Measurements from ENCODE around the gene TENT4A. TPM values are rescaled to one million over a fixed set of nuclear protein-coding genes. Genes with fewer than 3 reads are reported as not detected.

Gene TENT4A
- total RNA-seq, 1 experiment from 2014 or later: 29.2 TPM

DNA sequence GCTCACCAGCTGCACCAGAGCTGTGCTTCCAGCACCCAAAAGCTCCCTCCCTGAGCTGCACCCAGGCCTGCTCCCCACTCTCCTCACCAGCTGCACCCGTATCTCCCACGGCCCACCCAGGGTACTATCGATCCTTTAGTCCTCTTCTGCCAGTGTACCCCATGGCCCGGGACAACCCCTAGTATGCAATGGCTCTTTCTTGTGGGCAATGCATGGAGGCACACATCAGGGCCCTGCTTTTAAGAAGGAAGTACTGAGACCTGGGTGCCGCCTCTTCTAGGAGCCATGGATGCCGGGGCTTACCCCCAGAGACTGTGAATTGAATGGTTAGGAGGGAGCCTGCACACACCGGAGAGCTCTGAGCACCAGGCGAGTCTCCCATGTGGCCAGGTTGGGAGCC, 49.5 kb downstream of the TENT4A start:
- no peak for ATAC-seq
- TF ChIP-seq SMAD3 (CRISPR knock-in tag; IDR thresholded peaks at IDR 0.05; ENCODE audit: borderline replicate concordance) (no peak), ZNF671 (CRISPR knock-in tag; IDR thresholded peaks at IDR 0.05) (no peak), JAZF1 (CRISPR knock-in tag; IDR thresholded peaks at IDR 0.05) (no peak), IRF2 (CRISPR knock-in tag; IDR thresholded peaks at IDR 0.05; ENCODE audit: borderline replicate concordance, low read depth) (no peak), CBFB (CRISPR knock-in tag; IDR thresholded peaks at IDR 0.05; ENCODE audit: low read depth) (no peak), GRHL2 (CRISPR knock-in tag; IDR thresholded peaks at IDR 0.05; ENCODE audit: insufficient replicate concordance, severe bottlenecking) (no peak), KAT7 (CRISPR knock-in tag; IDR thresholded peaks at IDR 0.05; ENCODE audit: borderline replicate concordance) (no peak), E2F4 (CRISPR knock-in tag; IDR thresholded peaks at IDR 0.05; ENCODE audit: borderline replicate concordance, low read depth) (no peak), CREB1 (CRISPR knock-in tag; IDR thresholded peaks at IDR 0.05) (no peak), ZSCAN18 (CRISPR knock-in tag; IDR thresholded peaks at IDR 0.05) (no peak), NFE2L1 (CRISPR knock-in tag; IDR thresholded peaks at IDR 0.05) (no peak), JUN (CRISPR knock-in tag; IDR thresholded peaks at IDR 0.05) (no peak), ZNF416 (CRISPR knock-in tag; IDR thresholded peaks at IDR 0.05) (no peak), SP1 (CRISPR knock-in tag; conservative IDR thresholded peaks at IDR 0.05) (no peak), OVOL2 (CRISPR knock-in tag; IDR thresholded peaks at IDR 0.05; ENCODE audit: borderline replicate concordance) (no peak)
- TF ChIP-seq, protein P1, sequence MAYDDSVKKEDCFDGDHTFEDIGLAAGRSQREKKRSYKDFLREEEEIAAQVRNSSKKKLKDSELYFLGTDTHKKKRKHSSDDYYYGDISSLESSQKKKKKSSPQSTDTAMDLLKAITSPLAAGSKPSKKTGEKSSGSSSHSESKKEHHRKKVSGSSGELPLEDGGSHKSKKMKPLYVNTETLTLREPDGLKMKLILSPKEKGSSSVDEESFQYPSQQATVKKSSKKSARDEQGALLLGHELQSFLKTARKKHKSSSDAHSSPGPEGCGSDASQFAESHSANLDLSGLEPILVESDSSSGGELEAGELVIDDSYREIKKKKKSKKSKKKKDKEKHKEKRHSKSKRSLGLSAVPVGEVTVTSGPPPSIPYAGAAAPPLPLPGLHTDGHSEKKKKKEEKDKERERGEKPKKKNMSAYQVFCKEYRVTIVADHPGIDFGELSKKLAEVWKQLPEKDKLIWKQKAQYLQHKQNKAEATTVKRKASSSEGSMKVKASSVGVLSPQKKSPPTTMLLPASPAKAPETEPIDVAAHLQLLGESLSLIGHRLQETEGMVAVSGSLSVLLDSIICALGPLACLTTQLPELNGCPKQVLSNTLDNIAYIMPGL (CRISPR knock-in tag; IDR thresholded peaks at IDR 0.05): no peak
- TF ChIP-seq, protein P2, sequence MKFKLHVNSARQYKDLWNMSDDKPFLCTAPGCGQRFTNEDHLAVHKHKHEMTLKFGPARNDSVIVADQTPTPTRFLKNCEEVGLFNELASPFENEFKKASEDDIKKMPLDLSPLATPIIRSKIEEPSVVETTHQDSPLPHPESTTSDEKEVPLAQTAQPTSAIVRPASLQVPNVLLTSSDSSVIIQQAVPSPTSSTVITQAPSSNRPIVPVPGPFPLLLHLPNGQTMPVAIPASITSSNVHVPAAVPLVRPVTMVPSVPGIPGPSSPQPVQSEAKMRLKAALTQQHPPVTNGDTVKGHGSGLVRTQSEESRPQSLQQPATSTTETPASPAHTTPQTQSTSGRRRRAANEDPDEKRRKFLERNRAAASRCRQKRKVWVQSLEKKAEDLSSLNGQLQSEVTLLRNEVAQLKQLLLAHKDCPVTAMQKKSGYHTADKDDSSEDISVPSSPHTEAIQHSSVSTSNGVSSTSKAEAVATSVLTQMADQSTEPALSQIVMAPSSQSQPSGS (CRISPR knock-in tag; IDR thresholded peaks at IDR 0.05; ENCODE audit: borderline replicate concordance, low read depth): no peak
- Mint-ChIP-seq H3K27me3 (ENCODE audit: low read depth) (no peaks in the 10 kb centered on the region), H3K9me3 (0 out of 2 replicates have a peak, but pooled peaks cover 4% of the 10 kb centered on the region), H3K4me3 (no peak overlapping the region), H3K4me1 (peaks cover 8% of the 10 kb centered on the region), H3K27ac (no peak overlapping the region), H3K36me3 (peaks cover 7% of the 10 kb centered on the region; the same call in 1 of the 2 replicates)
- ChIA-PET CTCF (no interaction called here), POLR2A (no interaction called here)
- DNase-seq (ENCODE audit: low spot score): no peak

DNA sequence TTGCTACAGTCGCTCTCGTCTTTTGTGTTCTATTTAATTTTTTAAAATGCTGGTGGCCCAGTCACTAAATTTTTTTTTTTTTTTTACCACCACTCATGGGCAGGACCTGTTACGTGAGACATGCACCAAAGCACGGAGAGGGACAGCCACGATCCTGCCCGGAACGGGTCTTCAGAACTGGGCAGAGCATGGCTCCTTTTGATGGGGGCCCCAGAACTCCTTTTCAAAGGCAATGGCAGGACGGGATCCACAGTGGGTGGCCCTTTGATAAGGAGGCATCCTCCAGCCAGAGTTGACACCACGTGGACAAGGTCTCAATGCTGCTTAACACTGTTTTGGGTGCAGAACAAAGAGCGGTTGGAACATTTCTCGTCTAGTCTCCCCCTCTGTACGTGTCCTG, 50.0 kb downstream of the TENT4A start:
- H3K4me3 Mint-ChIP-seq: no peak overlapping the region
- ChIA-PET CTCF (no interaction called here), POLR2A (no interaction called here)
- no peaks in the 10 kb centered on the region for H3K27me3 Mint-ChIP-seq (ENCODE audit: low read depth)
- H3K36me3 Mint-ChIP-seq: peaks cover 2% of the 10 kb centered on the region; the same call in 1 of the 2 replicates
- no peak for DNase-seq (ENCODE audit: low spot score)
- 0 out of 2 replicates have a peak, but pooled peaks cover 4% of the 10 kb centered on the region for H3K9me3 Mint-ChIP-seq
- peaks cover 8% of the 10 kb centered on the region for H3K4me1 Mint-ChIP-seq
- ATAC-seq: no peak
- H3K27ac Mint-ChIP-seq: no peak overlapping the region
- TF ChIP-seq RELA (CRISPR knock-in tag; IDR thresholded peaks at IDR 0.05; ENCODE audit: borderline replicate concordance): no peak
- no peak for TF ChIP-seq MYBL2 (CRISPR knock-in tag; IDR thresholded peaks at IDR 0.05)
- no peak for TF ChIP-seq ZNF281 (CRISPR knock-in tag; IDR thresholded peaks at IDR 0.05)
- TF ChIP-seq, protein P3, sequence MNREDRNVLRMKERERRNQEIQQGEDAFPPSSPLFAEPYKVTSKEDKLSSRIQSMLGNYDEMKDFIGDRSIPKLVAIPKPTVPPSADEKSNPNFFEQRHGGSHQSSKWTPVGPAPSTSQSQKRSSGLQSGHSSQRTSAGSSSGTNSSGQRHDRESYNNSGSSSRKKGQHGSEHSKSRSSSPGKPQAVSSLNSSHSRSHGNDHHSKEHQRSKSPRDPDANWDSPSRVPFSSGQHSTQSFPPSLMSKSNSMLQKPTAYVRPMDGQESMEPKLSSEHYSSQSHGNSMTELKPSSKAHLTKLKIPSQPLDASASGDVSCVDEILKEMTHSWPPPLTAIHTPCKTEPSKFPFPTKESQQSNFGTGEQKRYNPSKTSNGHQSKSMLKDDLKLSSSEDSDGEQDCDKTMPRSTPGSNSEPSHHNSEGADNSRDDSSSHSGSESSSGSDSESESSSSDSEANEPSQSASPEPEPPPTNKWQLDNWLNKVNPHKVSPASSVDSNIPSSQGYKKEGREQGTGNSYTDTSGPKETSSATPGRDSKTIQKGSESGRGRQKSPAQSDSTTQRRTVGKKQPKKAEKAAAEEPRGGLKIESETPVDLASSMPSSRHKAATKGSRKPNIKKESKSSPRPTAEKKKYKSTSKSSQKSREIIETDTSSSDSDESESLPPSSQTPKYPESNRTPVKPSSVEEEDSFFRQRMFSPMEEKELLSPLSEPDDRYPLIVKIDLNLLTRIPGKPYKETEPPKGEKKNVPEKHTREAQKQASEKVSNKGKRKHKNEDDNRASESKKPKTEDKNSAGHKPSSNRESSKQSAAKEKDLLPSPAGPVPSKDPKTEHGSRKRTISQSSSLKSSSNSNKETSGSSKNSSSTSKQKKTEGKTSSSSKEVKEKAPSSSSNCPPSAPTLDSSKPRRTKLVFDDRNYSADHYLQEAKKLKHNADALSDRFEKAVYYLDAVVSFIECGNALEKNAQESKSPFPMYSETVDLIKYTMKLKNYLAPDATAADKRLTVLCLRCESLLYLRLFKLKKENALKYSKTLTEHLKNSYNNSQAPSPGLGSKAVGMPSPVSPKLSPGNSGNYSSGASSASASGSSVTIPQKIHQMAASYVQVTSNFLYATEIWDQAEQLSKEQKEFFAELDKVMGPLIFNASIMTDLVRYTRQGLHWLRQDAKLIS (CRISPR knock-in tag; IDR thresholded peaks at IDR 0.05; ENCODE audit: borderline replicate concordance): no peak

All from WTC11 (cell line).